ENCODE measurements around the gene AMBP.
A peak's percentile ranks its signal among the peaks of the same experiment; 100 is the strongest.
"Not testable (repeated sequence)": the region's sequence is repeated elsewhere in the genome, so short reads cannot be mapped to it uniquely, and the experiment has no call there.

Gene AMBP

GRCh38 chr9:114050226-114050568 lies 27.9 kb downstream of the AMBP start:
- no peak for DNase-seq

GRCh38 chr9:114049441-114050225 lies 28.5 kb downstream of the AMBP start:
- DNase-seq = no peak

GRCh38 chr9:114048533-114049415 lies 29.3 kb downstream of the AMBP start:
- DNase-seq = peak; percentile 41

- no peak for DNase-seq
Observed at GRCh38 chr9:114047717-114048116, 30.4 kb downstream of the AMBP start.

- DNase-seq = no peak
Observed at GRCh38 chr9:114046875-114047274, 31.2 kb downstream of the AMBP start.

- no peak for DNase-seq
Observed at GRCh38 chr9:114046237-114046755, 31.8 kb downstream of the AMBP start.

- DNase-seq = not testable (repeated sequence)
Observed at GRCh38 chr9:114043660-114044059, 34.4 kb downstream of the AMBP start.

GRCh38 chr9:114039484-114039883 lies 38.6 kb downstream of the AMBP start:
- no peak for DNase-seq

- no peak for DNase-seq
Observed at GRCh38 chr9:114038724-114039313, 39.3 kb downstream of the AMBP start.

GRCh38 chr9:114037961-114038723 lies 40.0 kb downstream of the AMBP start:
- no peak for DNase-seq

- DNase-seq = no peak
Observed at GRCh38 chr9:114037249-114037648, 40.9 kb downstream of the AMBP start.

GRCh38 chr9:114035845-114036801 lies 42.0 kb downstream of the AMBP start:
- peak; percentile 11 for DNase-seq

GRCh38 chr9:114035221-114035844 lies 42.8 kb downstream of the AMBP start:
- DNase-seq = no peak

GRCh38 chr9:114034661-114035062 lies 43.4 kb downstream of the AMBP start:
- DNase-seq = no peak

GRCh38 chr9:114034196-114034595 lies 43.9 kb downstream of the AMBP start:
- no peak for DNase-seq

GRCh38 chr9:114033397-114034103 lies 44.5 kb downstream of the AMBP start:
- peak; percentile 17 for DNase-seq

GRCh38 chr9:114031948-114032840 lies 45.9 kb downstream of the AMBP start:
- DNase-seq = no peak

- no peak for DNase-seq
Observed at GRCh38 chr9:114031037-114031630, 47.0 kb downstream of the AMBP start.

GRCh38 chr9:114030364-114030763 lies 47.7 kb downstream of the AMBP start:
- DNase-seq = peak; percentile 11

All from RPMI8226 (cell line).